NCI-H1417 (cell line): ENCODE data around the gene PHF2.

Source experiments
- DNase-seq, 3 experiments: peaks; one replicate each; lab custom pipeline; 2025; lab: John Stamatoyannopoulos, UW

PHF2 gene

DNA sequence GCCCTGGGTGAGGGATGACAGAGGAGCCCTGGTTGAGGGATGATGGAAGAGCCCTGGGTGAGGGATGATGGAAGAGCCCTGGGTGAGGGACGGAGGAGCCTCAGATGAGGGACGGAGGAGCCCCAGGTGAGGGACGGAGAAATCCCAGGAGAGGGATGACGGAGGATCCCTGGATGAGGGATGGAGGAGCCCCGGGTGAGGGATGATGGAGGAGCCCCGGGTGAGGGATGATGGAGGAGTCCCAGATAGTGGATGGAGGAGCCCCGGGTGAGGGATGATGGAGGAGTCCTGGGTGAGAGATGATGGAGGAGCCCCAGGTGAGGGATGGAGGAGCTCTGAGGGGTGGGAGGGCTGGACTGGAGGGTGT, 10.9 kb downstream of the PHF2 start:
- DNase-seq: no peak

DNA sequence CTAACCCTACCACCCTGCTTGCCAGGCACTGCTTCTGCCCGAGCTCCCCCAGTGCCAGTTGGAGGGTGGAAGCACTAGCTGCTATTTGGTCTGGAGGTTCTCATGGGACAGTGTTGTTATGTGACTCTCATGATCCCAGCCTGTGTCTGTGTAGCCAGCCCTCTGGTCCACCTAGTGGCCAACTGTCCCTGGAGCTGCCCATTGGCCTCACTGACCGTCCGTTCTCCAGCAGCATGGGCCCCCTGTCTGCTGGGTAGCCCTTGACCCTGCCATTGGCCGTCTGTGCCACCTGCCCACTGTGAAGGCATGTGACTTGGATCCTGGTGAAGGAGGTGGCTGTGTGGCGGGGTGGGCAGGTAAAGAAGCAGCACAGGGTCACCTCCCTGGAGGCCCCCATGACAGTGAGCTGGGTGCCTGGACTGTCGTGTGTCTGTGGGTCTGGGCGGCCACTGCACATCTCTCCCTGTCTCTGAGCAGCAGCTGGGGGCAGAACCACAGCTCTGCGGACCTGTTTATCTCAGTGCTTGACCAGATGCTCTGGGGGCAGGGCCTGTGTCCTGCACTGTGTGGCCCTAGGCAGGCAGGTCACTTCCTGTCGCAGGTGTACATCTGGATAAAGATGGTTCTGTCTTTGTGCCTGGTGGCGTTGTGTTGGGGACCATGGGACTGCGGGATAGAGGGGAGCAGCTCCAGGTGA, 11.4 kb downstream of the PHF2 start:
- no peak for DNase-seq

DNA sequence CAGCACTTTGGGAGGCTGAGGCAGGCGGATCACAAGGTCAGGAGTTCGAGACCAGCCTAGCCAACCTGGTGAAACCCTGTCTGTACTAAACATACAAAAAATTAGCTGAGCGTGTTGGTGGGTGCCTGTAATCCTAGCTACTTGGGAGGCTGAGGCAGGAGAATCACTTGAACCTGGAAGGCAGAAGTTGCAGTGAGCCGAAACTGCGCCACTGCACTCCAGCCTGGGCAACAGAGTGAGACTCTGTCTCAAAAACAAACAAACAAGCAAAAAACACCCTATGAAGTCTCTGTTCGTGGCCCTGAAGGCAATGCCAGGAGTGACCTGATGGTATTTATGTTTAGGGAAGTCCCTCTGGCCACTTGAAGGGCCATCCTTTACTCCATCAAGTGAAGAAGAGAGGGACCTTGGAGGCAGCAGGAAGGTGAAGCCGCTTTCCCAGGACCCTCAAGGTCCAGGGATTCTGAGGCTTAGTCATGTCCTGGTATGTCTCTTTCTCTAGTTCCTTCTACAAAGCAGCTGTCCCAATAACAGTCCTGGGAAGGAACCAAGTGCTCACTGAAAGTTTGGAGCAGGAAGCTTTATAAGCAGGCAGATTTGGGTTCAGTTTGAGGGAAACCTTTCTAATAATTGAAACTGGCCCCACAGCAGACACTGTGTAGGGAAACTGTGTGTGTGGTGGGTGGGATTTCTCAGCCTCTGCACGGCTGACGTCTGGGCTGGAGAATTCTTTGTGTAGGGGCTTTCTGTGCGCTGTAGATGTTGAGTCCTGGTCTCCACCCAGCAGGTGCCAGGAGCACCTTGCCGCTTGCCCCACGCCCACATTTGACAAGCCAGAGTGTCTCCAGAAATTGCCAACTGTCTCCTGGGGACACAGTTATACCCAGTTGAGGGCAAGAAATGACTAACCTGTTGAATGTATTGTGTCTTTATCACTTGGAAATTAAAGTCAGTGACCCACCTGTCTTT, 12.5 kb downstream of the PHF2 start:
- DNase-seq: peak in 1 of 3 experiments; percentile 49

DNA sequence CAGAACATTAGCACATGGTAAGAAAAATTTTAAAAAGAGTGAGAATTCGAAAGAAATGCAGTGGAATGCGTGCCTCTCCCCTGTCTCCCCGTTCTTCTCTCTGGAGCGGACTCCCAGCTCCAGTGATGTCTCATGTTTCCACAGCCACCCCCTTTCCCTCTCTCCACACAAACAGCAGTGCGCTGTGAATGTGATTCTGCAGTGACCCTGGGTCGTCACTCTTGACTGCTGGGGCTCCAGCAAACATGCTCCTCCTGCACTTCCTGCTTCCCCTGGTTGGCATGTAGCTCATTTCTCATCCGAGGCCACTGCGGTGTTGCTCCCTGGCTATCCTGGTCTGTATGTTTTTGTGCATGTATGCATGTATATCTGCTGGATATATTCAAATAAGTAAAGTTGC, 13.3 kb downstream of the PHF2 start:
- DNase-seq: peak in 2 of 3 experiments; percentile 51 to 75

DNA sequence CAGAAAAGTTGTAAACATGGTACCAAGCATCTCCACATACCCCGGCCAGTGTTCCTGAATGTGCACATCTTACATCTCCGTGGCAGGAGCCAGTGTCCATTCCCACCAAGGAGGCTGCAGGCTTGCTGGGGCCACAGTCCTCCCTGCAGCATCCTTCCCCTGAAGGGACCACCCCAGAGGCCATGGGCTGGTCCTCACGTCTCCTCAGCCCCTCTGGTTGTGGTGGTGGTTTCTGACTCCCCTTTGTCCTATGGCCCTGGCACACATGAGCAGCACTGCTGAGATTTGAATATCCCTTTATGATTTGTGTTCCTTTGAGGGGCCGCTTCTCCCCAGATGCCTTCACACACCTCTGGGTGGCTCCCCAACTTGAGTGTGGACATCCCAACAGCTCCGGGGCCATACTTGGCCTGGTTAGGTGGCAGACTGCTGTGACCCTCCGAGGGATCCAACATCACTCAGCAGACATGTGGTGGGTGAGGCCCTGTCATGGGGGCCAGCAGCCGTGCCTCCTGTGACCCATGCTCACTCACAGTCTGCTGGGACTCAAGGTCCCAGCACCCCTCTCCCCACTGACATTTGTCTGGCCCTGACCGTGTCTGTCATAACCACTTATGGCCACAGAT, 14.3 kb downstream of the PHF2 start:
- DNase-seq: no peak

DNA sequence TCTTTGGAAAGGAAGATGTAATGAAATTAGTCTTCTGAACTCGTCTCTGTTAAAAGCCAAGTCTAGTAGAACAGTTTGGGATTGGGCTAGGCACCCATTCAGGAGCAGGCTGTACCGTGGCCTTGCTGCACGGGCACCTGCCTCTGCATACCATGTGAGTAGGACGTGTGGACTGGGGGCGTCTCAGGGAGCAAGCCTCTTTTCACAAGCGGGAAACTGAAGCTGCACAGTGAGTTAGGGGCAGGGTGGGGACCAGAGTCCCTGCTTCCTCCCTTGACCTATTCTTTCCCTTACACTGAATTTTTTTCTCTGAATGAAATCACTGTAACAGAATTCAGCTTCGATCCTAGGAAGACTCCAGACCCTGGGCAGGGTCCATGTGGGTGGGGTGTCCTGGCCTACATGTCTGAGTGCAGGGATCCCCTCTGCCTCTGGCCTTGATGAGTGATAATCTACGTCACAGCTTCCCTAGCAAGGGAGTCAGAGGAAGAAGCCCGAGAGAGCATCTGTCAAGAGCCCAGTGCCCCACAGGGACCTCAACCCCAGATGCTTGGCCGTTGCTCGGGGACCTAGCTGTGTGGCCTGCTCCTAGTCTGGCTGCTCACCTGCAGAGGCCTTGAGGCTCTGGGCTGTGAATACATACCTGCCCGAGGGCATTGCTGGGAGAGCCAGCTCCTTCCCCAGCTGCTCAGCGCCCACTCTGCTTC, 15.1 kb downstream of the PHF2 start:
- DNase-seq: peak in 2 of 3 experiments; percentile 36 to 69

DNA sequence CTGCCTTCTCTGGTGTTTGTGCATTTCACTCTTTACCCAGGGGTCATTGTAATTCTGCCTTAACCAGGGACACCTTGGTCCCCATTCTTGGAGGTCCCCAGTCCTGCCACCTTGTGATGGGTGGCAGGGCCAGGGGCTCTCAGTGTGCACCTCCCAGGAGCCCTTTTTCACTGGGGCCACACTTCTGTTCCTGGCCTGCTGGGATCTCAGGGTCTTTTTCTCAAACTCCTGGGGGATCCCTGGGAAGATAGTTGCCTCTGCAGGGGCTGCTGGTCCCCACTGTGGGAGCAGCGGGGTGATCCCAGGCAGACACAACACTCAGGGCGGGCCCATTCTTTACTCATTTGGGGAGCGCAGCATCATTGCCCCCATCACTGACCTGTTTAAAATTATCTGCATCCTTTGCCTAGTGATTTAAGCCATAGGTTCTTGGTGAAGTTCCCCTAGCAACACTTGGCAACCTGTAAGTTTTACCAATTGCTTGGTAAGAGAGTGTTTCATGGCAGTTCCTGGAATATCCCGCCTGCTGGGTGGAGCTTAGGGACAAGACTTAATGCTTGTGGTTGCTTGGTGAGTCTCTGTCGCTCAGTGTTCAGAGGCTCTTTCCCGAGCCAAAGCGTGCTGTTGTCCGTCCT, 15.7 kb downstream of the PHF2 start:
- DNase-seq: no peak

DNA sequence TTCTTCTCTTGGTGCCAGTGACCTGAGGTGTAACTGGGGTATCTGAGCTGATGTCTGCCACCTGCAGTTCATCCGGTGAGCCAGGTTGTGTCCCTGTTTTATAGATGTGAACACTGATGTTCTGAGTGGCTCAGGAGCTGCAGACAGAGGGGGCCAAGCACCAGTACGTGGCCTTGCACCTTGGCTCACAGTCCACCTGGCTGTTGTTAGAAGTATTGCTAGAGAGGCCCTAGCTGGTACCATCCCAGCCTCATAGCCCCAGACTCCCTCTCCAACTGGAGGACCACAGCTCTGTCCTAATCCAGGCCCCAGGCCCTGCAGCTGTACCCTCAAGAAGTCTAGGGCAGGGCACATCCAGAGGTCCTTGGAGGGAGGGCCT, 16.2 kb downstream of the PHF2 start:
- DNase-seq: peak in 2 of 3 experiments; percentile 19 to 55

DNA sequence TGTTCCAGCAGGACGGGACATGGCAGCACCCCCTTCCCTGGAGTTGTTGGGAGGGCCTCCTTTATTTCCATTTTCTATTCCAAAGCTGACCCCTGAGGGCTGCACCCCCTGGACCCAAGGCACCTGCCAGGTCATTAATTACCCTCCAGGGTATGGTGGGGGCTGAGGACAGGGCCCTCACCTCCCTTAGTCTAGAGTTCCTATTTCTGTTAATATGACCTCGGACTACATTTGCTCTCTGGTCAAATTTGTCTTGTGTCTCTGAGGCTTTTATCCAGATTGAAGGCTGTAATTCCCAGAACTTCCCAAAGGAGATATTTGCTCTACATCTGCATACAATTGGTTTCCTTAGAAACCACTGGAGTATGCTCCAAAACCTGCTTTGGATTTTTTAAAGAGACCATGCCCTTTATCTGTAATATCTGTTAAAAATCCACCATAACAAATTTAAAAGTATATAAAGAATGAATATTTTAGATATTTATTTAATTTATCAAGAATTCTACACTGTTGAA, 16.8 kb downstream of the PHF2 start:
- DNase-seq: peak in 1 of 3 experiments; percentile 48

DNA sequence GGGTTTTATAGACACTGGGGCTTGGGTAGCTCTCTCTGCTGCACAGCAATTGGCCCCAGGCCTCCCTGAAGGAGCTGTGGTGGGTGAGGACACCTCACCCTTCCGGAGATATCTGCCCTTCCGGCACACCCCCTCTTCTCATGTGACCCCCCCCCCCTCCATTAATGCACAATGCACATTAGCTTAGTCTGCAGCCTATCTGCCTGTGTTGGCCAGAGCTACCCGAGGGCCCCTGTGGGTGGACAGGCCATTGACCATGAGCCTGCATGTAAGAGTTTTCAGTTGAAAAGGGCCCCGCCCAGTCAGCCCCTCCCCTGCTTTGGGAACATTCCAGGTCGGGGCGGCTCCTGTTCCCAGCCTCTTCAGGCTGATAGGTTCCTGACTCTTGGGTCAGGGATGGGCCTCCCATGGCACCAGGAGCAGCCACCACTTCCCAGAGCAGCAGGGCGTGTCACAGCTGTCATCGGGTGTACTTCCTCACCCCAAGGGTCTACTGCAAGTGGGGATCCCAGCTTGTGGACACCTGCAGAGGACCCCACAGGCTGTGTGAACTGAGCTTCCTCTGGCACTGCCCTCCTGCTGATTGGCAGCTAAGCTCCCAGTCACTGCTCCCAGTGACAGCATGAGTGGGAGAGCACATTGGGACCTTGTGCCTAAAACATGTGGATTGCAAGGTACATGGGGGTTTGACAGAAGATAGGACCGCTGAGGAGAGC, 17.8 kb downstream of the PHF2 start:
- no peak for DNase-seq

DNA sequence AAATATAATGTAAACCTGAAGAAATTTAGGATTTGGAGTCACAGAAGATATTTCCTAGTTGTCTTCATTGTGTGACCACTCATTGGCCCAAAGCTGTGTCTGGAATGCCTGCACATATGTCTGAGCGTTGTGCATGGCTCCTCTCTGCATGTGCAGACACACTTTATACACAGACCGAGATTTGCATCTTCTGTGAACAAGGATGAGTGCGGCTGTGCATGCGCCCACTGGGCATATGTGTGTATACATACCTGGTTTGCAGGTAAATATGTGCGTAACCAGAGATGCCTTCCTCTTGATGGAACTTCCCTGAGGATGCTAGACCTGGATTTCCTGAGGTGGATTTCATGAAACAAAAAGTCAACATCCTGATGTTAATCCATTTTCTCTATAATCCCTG, 19.1 kb downstream of the PHF2 start:
- no peak for DNase-seq

DNA sequence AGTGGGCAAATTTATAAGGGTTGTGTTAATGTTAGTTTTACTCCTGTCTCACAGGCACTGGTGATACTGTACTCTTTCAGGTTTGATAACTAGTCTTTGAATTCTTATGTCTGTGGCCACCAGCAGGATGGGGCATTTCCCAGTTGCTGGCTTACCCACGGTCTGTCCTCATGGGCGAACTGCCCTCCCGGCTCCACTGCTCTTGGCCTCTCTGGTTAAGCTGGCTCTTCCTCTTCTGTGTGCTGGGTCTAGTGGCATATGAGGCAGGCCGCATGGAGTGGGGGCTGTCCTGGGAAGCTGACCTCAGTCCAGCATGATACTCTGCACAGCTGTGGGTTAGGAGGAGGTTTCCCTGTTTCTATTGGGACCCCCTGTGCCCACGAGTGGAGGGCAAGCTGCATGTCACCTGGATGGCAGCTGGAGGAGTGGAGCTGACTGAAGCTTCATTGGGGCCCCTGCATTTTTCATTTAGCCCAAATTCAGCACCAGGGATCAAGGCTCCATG, 19.5 kb downstream of the PHF2 start:
- DNase-seq: no peak

DNA sequence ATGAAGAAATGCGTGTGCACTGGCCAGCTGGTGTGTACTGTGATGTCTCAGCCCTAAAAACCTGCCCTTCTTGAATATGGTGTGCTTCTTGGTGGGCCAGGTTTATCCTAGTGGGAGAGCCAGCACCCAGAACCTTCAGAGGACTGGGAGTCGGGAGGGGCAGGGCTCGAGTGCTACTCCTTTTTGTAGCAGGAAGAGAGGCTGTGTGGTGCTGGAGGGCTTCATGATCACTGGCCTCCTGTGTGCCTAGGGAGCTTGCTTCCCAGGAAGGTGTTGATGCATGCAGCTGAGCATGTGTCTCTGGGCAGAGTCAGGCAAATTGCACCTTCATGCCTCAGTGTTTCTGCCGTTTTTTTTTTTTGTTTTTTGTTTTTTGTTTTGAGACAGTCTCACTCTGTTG, 20.0 kb downstream of the PHF2 start:
- no peak for DNase-seq

DNA sequence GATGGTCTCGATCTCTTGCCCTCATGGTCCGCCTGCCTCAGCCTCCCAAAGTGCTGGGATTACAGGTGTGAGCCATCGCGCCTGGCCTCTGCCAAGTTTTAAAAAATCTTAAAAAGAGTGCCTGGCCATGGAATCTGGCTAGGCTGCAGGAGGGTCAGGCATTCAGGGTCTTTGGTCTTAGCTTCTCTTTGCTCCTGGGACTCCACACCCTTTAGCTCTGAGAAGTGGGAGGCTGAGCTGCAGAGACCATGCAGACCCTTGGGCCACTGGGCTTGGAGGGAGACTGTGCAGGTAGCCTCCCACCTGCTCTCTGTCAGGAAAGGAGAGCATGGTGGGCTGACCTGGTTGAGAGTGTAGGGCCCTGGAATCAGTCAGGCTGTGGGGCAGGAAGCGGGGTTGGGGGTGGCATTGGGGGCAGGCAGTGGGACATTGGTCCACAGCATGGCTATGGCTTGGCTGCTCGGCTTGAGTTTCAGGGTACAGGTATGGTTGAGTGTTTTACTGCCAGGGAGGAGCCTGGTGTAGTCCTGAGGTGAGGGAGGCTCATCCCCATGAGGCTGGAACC, 20.8 kb downstream of the PHF2 start:
- no peak for DNase-seq

DNA sequence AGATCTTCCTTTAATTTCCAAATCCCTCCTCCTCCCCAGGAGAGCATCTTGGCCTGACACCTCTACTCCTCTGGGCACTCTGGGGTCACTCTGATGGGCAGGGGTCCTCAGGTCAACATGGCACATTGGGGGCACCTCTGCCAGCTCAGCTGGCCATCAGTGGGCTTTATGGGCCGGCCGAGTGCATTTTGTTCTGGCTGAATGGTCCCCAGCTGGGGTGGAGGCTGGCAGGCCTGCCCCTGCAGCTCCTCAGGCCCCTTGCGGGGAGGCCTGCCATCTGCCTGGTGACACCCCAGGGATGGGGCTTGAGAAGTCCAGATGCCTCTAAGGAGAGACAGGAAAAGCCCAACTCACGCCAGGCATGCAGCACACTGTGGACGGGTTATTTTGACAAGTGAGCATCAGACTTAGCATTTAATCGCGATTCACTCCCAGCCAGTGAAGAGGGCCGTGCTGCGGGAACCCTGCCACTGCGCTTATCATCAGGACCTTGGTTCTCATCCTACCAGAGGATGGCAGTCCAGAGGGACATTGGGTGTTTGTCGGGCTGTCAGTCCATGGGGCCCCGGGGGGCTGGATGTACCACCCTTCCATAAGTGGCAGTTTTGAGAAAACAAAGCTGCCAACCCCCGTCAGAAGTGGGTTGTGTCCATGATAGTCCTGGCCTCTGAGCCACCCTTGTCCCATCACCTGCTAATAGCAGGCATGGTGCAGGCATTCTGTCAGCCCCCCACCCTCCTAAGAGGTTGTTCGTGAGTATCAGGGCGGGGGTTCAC, 21.7 kb downstream of the PHF2 start:
- DNase-seq: peak in 1 of 3 experiments; percentile 19

DNA sequence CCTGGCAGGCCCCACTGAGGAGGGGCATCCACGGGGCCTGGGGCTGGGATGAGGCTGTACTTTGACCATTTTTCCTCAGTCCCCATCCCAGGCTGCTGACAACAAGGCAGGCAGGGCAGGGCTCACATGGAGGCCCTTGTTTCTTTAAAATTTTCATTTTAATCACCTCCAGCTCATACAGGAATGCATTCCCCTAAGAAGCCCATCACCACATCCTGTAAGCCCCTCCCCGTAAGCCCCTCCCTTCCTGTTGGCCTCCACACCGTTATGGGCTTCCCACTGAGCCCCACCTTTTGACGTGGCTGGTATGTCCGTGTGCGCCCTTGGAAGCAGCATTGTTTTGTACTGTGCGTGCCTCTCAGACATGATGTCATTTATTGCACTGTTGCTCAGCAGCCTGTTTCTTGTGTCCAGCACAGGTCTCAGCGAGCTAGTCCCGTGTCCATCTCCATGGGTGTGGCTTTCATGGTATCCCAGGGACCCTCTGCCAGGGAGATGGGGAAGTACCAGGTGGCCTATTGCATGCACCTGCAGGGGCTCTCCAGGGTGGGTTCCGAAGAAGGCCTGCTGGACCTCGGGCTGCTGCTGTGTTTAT, 22.4 kb downstream of the PHF2 start:
- peak in 1 of 3 experiments; percentile 60 for DNase-seq

DNA sequence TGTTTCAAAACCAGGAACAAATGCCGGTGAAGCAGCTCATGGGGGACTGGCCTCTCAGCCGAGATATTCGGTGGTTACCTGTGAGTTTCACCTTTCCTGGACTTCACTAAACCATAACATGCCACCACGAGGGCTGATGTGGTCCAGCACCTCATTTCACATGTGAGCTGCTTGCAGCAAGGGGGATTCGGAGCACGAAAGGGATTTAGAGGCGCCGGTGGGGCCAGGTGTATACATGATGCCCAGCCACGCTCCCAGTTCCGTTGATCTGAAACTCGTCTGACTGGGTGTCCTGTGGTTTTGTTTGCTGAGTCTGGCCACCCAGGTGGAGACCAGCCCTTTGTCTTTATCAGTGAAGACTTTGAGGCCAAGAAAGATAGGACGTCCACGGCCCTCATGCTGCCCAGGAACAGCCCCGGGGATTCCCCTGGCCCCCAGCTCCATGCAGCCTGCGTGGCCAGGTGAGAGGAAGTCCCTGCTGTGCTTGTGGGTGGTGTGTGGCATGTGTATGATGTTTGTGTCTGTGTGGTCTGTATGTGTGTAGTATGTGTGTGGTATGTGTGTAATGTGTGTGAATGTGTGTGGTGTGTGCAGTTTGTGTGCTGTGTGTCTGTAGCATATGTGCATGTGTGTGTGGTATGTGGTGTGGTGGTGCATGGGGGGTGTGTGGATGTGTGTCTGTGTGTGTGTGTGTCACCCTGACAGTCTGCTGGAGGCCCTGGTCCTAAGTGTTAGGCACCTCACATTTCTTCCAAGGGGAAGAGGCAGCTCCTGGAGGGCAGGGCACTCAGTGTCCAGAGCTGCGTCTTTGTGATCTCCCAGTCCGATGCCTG, 23.4 kb downstream of the PHF2 start:
- DNase-seq: peak in 2 of 3 experiments; percentile 70 to 83

DNA sequence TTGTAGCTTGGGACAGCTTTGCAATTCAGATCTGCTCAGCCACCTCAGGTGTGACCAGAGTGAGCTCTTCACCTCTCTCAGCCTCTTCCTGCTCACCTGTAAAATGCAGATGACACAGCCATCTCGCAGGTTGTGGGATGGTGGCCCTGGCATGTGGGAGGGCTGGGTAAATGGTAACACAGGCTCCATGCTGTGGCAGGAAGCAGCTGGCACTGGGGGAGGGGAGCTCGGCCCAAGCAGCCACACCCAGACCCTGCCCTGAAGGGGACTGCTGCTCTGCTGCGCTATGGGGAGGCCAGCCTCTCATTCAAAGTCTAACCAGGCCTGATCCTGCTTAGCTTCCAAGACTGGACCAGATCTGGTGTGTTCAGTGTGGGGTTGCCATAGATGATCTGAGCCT, 24.1 kb downstream of the PHF2 start:
- DNase-seq: peak in 2 of 3 experiments; percentile 87 to 93
